GM19025 (cell line): ENCODE measurements around the gene OR10A6.

ENCODE experiments used
- ATAC-seq: cut with Tn5 transposase; IDR thresholded peaks from one replicate; pipeline ENCODE4 v1.9.1; 2021; ENCODE audit warnings: mild to moderate bottlenecking, low read depth, moderate library complexity; ENCODE audit not compliant: unreplicated experiment

Gene OR10A6

DNA sequence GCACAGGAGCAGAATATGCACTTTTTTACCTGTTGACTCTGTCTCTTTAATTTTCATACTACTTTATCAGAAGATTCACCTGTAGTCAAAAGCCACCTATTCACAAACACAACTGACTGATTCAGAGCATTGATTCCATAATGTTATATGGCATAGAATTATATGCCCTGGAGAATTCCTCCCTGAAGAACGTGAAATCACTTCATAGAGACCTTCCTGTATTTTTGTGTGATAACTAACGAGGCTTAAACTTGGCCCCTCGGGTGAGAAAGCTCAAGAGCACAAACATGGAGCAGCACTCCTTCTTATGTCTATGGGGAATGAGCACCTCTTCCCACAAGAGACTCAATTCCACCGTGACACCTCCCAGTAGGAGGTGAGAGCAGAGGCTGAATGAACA is at the start of gene OR10A6:
Gene OR10A6 (minus strand): TSS at position 101 of the 400 bp plus-strand sequence. CDS start 2,606 bp downstream, outside the sequence.
- ATAC-seq, result no peak

- ATAC-seq, result no peak
Observed at GRCh38 chr11:7977232-7977917, 46.3 kb upstream of the OR10A6 start.

DNA sequence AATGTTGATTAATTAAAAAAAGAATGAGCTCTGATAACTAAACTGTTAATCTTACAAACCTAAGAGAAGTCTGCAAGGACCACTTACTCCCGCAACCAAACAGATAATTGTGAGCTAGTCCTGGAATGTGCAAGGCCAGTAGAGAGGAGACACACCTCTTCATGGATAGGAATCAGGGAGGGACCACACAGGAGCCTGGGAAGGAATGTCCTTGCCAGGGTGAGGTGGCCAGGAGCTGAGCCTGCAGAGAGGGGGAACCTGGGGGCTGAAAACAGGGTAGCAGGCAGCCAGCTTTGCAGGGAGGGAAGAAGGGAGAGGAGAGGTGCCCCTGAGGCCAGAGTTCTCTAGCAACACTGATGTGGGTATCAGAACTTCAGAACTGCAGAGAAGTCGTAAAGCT is 43.6 kb upstream of the OR10A6 start:
- ATAC-seq, result no peak

DNA sequence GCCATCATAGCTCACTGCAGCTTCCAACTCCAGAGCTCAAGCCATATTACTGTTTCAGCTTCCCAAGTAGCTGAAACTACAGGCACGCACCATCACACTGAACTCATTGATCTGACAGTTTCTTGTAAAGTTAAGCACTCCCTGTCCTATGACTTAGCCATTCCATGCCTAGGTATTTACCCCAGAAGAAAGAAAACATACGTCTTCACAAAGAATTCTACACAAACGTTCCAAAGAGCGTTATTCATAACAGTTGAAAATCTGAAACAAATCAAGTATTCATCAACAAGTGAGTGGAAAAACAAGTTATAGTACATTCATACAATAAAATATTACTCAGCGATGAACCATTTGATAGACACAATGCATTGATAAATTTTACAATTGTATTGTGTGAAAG is 41.9 kb upstream of the OR10A6 start:
- no peak for ATAC-seq

- no peak for ATAC-seq
Observed at GRCh38 chr11:7971846-7972245, 40.8 kb upstream of the OR10A6 start.

DNA sequence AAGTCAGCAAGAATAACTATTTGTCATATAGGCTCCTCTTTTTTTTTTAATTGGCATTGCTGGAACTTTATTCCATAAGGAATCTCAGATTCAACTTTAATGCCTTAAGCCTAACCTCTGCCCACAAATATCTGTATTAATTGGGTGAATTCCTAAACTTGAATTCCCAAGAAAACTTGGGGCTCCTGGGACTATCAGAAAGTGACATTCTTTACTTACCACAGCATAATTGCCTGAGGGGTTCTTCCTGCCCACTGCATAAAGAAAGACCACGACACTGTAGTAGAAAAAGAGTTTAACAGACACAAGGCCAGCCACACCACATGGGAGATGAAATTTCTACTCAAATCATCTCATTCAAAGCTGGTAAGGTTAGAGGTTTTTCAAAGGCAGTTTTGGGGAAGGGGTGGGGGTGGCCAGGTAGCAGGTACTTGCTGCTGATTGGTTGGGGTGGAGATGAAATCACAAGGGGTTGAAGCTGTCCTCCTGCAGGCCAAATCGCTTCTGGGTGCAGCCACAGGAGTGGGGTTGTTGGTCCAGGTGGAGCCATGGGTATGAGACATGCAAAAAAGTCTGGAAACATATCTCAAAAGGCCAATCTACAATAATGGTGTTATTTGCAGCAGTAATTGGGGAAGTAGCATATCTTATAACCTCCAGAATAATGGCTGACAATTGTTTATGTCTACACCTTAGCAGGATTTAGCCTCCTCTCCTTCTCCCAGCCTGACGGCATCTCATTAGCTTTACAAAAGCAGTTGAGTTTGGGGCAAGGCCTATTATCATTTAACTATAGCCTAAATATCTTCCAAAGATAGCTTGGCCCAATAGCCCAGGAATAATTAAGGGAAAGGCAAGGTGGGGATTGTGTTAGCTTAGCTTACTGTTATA is 38.9 kb upstream of the OR10A6 start:
- no peak for ATAC-seq

GRCh38 chr11:7968686-7969085 is 37.6 kb upstream of the OR10A6 start:
- no peak for ATAC-seq

DNA sequence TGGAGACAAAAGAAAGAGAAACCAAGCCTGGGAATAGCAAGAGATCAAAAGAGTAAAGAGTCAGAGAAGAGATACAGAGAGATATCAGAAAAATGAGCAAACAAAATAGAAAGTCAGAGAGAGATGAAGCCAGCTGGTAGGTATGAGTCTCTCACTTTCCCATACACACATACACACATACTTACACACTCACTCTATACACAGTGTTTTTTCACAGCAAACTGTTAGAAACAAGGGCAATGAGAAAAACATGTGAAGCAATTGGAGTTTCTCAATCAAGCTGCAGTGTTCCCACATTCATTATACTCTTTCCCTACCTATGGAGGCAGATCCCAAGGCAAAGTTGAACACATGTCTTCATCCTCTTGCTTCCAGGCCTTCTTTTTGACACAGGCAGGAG is 36.8 kb upstream of the OR10A6 start:
- ATAC-seq, result no peak

DNA sequence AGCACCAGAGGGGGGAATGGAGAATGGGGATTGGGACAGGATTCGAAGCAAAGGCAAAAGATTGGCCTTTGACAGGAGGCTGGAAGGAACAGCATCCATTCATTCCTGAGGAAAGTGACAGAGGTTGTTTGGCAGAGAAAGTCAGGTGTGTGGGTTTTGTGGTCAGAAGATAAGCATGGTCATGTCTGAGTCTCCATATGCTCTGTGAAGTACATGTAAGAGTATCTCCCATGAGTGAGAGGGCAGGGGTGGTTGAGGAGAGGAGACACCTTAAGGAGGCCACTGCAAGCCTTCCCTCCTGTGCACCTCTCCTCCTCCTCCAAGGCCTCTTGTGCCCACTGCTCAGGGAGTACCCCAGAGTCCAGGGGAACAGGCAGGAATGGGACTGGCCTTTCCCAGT is 36.0 kb upstream of the OR10A6 start:
- ATAC-seq, result no peak

GRCh38 chr11:7965386-7965785 is 34.3 kb upstream of the OR10A6 start, which contains the start of gene NLRP10:
NLRP10 (minus strand) TSS chr11:7965447; CDS start chr11:7963495, 1,952 bp downstream.
- no peak for ATAC-seq

- no peak for ATAC-seq
Observed at GRCh38 chr11:7964873-7965272, 33.8 kb upstream of the OR10A6 start.

- no peak for ATAC-seq
Observed at GRCh38 chr11:7964261-7964660, 33.2 kb upstream of the OR10A6 start.

DNA sequence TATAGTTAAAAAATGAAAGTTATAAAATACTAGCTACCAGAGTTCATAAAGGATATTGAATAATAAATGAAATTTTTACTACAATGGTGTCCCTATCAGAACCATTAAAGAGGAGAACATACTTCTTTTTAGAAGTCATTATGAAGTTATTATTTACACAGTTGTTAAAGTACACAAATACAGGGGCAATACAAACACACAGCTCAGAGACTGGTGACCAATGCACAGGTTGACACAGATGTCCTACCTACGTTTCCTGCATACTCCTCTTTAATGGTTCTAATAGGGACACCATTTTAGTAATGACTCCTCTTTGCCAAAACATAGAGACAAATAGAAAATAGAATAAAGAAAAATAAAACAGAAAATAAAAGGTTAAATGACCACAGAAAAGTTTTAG is 24.1 kb upstream of the OR10A6 start:
- ATAC-seq, result no peak

GRCh38 chr11:7949934-7950333 is 18.9 kb upstream of the OR10A6 start:
- no peak for ATAC-seq

GRCh38 chr11:7944123-7944522 is 13.1 kb upstream of the OR10A6 start:
- no peak for ATAC-seq

DNA sequence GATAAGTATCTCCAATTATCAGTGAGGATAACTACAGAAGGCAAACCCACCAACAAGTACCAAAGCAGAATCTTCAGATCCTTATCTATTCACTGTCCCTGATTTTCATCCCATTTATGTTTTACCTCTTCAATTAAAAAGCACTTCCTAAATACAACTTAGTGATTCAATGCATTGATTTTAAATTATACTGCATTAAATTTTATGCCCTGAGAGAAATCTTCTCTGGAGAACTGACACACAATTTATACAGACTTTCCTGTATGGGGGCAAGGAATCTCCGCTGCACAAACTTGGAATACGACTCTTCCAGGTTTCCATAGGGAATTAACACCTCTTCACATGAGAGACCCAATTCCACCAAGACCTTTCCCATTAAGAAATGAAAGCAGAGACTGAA is 10.5 kb upstream of the OR10A6 start, which contains the start of gene OR10A3:
Gene OR10A3 (minus strand): TSS at position 101 of the 400 bp plus-strand sequence. CDS start 2,188 bp downstream, outside the sequence.
- no peak for ATAC-seq

DNA sequence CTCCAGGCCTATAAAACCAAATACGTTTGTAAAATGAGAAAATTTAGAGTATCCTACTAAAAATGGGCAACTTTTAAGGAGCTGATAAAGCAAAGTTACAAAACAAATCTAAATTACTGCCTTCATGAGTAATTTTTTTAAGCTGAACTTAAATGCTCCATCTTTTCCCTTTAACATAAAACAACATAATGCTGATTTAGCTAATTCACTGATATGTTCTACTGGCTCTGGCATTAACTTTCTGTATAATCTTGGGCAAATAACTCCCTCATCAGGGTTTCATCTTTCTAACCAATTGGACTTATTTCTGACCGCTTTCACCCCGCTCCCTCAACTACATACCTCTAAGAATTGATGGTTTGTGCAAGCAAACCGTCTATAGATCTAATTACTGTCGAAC is 10.1 kb upstream of the OR10A6 start:
- ATAC-seq, result no peak

DNA sequence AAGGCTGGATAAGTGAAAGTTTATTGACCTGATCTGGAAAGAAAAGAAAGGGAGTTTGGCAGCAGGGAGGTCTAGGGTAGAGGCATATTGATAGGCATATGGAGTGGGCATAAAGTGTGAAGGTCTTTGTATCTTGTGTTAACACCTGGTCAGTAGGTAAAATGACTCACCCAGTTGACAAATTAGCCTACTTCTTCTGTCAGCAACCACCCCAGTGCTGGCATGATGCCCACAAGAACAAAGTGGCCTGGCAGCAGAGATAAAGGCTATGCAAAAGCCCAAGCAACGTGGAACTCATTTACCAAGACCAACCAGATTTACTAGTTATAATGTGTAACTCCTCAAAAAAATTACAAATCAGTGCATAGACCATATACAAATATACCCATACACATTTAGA is 5.5 kb upstream of the OR10A6 start:
- ATAC-seq, result no peak

GRCh38 chr11:7927635-7928034 is 3.4 kb downstream of the OR10A6 start:
- no peak for ATAC-seq

- no peak for ATAC-seq
Observed at GRCh38 chr11:7924536-7924935, 6.5 kb downstream of the OR10A6 start.

GRCh38 chr11:7918141-7918540 is 12.9 kb downstream of the OR10A6 start:
- ATAC-seq, result no peak

DNA sequence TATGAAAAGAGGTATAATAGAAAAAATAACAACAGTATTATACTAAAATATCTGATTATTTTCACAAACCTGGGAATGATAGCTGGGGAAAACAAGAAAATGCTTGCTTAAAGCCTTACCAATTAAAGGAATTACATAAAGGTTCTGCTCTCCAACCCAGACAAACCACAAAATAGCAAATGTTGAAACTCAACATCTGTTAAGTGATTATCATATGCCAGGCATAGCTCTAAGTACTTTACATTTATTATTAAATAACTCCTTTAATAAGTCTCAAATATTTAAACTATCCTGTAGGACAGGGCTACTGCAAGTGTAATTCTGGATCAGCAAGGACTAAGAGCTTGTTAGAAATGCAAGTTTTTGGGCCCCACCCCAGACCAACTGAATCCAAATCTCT is 20.1 kb downstream of the OR10A6 start:
- no peak for ATAC-seq
